ENCODE results near the gene PCARE.
"Not testable (repeated sequence)": the region's sequence is repeated elsewhere in the genome, so short reads cannot be mapped to it uniquely, and the experiment has no call there.

Gene PCARE

DNA sequence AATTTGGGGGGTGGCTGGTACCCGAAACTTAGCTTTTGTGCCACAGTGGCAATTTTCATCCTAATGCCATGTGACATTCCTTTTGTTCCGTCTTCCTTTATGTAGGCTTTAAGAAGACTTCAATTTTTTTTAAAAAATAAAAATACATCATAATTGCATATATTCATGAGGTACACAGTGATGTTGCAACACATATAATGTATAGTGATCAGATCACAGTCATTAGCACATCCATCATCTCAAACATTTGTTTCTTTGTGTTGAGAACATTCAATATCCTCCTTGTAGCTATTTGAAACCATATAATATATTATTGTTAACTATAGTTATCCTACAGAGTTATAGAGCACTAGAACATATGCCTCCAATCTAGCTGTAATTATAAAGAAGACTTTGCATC, 34.9 kb upstream of the PCARE start:
- TF ChIP-seq, protein P1, sequence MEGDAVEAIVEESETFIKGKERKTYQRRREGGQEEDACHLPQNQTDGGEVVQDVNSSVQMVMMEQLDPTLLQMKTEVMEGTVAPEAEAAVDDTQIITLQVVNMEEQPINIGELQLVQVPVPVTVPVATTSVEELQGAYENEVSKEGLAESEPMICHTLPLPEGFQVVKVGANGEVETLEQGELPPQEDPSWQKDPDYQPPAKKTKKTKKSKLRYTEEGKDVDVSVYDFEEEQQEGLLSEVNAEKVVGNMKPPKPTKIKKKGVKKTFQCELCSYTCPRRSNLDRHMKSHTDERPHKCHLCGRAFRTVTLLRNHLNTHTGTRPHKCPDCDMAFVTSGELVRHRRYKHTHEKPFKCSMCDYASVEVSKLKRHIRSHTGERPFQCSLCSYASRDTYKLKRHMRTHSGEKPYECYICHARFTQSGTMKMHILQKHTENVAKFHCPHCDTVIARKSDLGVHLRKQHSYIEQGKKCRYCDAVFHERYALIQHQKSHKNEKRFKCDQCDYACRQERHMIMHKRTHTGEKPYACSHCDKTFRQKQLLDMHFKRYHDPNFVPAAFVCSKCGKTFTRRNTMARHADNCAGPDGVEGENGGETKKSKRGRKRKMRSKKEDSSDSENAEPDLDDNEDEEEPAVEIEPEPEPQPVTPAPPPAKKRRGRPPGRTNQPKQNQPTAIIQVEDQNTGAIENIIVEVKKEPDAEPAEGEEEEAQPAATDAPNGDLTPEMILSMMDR (IDR thresholded peaks at IDR 0.05; ENCODE audit: borderline replicate concordance, insufficient read depth, low read depth, low read length), result no peak
- H3K4me3 ChIP-seq (ENCODE audit: low read depth, low read length), result no peak overlapping the region

DNA sequence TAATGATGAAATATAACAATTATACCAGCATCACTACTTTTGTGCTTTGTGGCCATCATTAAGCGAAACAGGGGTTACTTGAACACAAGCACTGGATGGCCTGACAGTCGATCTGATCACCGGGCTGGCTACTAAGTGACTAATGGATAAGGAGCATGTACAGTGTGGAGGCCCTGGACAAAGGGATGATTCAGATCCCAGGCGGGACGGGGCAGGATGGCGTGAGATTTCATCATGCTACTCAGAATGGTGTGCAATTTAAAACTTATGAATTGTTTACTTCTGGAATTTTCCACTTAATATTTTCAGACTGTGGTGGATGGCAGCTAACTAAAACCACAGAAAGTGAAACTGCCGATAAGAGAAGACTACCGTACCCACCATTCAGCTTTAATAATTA, 33.9 kb upstream of the PCARE start:
- TF ChIP-seq, protein P1 (IDR thresholded peaks at IDR 0.05; ENCODE audit: borderline replicate concordance, insufficient read depth, low read depth, low read length), result no peak
- H3K4me3 ChIP-seq (ENCODE audit: low read depth, low read length), result no peak overlapping the region

DNA sequence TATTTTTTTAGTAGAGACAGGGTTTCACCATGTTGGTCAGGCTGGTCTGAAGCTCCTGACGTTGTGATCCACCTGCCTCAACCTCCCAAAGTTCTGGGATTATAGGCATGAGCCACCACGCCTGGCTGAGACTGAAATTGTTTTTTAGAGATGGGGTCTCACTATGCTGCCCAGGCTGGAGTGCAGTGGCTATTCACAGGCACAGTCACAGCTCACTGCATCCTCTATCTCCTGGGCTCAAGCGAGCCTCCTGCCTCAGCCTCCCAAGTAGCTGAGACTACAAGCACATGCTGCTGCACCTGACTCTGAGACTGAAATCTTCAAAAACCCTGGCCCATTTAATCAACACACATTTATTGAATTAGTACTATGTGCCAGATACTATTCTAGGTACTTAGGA, 33.2 kb upstream of the PCARE start:
- not testable (repeated sequence) for H3K4me3 ChIP-seq (ENCODE audit: low read depth, low read length)

DNA sequence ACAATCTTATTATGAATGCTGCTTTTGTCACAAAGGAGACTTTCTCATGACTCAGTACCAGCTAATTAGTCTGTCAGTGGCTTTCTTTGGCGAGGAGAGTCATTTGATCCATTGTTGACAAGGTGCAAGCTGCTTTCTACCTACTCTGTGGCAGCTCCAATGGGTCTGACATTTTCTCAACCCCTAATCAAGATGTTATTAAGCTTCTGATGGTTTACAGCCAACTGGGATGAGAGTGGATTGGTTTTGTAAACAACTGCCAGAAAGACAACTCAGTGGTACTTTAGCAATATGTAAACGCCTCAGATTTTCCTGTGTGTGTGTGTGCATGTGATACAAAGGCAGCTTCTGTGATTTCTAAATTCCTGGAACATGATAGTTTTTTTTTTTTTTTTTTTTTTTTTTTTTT, 32.7 kb upstream of the PCARE start:
- TF ChIP-seq, protein P1 (IDR thresholded peaks at IDR 0.05; ENCODE audit: borderline replicate concordance, insufficient read depth, low read depth, low read length), result no peak
- H3K4me3 ChIP-seq (ENCODE audit: low read depth, low read length), result no peak overlapping the region

DNA sequence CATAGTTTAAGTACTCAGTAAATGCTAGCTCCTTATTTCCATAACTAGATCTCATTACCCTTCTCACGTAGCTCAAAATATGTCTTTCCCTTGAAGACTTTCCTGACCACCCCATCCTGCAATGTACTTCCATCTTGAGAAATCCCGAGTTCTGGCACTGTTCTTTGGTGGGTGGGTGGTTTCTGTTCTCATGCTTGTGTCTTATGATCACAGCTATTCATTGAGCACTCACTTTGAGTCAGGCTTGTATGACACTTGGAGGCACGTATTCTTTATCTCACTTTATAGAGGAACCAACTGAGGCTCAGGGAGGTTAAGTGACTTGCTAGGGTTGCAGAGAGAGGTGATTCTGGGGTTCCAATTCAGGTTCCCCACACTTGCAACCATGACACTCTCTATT, 31.9 kb upstream of the PCARE start:
- no peak overlapping the region for H3K4me3 ChIP-seq (ENCODE audit: low read depth, low read length)
- TF ChIP-seq, protein P1 (IDR thresholded peaks at IDR 0.05; ENCODE audit: borderline replicate concordance, insufficient read depth, low read depth, low read length), result no peak

DNA sequence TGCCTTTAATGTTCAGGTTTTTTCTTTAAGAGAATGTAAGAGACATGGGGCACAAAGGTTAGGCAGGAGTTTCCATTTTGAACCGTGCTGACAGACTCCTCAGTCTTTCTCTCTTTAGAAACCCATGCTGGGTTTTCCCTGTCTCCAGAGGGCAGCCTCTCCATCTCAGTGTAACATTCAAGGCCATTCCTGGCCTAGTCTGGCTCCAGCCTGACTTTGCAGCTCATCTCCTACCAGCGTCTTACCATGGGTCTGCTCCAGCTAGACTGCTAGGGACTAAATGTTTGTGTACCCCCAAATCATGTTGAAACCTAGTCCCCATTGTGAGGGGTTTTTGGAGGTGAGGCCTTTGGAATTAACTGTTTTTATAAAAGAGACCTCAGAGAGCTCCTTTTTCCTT, 31.1 kb upstream of the PCARE start:
- TF ChIP-seq, protein P1 (IDR thresholded peaks at IDR 0.05; ENCODE audit: borderline replicate concordance, insufficient read depth, low read depth, low read length), result no peak
- H3K4me3 ChIP-seq (ENCODE audit: low read depth, low read length), result no peak overlapping the region

DNA sequence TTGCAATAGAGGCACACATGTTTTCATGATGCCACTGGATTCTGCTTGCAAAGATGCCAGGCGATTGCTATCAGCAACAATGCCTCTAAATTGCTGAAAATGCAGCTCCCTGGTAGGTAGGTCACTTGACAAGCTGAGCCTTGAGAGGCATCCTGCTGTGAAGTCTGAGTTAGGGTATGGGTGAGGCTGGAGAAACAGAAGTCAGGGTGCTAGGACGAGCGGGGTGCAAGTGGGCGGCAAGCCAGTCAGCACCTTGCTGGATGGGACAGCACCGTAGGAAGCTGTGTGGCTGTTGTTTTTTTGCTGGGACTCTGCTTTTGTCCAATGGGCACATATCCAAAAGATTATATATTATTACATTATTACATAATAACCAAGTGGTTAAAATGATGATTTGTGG, 30.4 kb upstream of the PCARE start:
- TF ChIP-seq, protein P1 (IDR thresholded peaks at IDR 0.05; ENCODE audit: borderline replicate concordance, insufficient read depth, low read depth, low read length), result no peak
- H3K4me3 ChIP-seq (ENCODE audit: low read depth, low read length), result no peak overlapping the region

DNA sequence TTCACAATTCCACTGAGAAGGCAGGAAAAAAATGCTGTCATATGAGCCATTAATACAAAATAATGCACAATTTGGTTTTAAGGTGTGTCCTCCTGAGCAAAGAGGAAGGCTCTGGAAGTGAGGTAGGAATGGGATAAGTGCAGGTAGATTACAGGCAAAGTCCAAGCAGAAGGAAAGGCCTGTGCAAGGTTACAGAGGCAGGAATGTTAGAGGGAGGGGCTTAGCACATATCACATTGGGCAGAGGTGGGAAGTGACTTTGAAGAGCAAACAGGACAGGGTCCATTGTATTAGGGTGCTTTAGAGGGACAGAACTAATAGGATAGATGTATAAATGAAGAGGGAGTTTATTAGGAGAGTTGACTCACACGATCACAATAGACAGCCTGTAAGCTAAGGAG, 26.2 kb upstream of the PCARE start:
- TF ChIP-seq, protein P1 (IDR thresholded peaks at IDR 0.05; ENCODE audit: borderline replicate concordance, insufficient read depth, low read depth, low read length), result no peak
- H3K4me3 ChIP-seq (ENCODE audit: low read depth, low read length), result no peak overlapping the region
